Camera-type eye (tissue), 1 donor: ENCODE measurements around the gene PTGER2. TPM values are rescaled to one million over a fixed set of nuclear protein-coding genes. Genes with fewer than 3 reads are reported as not detected.

Source experiments
- total RNA-seq: library from RNA; depleted of rRNA; stranded (reverse); fragments of >200 nt; gene quantifications from one replicate; pipeline ENCODE4 v1.2.3, GENCODE V29; 2014

PTGER2 gene, protein sequence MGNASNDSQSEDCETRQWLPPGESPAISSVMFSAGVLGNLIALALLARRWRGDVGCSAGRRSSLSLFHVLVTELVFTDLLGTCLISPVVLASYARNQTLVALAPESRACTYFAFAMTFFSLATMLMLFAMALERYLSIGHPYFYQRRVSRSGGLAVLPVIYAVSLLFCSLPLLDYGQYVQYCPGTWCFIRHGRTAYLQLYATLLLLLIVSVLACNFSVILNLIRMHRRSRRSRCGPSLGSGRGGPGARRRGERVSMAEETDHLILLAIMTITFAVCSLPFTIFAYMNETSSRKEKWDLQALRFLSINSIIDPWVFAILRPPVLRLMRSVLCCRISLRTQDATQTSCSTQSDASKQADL
- total RNA-seq = 7.5 TPM

GRCh38 chr14:52313903-52314594 is at the start of gene PTGER2:
Gene PTGER2 (plus strand): TSS chr14:52314312. CDS start chr14:52314549, 237 bp downstream.

DNA sequence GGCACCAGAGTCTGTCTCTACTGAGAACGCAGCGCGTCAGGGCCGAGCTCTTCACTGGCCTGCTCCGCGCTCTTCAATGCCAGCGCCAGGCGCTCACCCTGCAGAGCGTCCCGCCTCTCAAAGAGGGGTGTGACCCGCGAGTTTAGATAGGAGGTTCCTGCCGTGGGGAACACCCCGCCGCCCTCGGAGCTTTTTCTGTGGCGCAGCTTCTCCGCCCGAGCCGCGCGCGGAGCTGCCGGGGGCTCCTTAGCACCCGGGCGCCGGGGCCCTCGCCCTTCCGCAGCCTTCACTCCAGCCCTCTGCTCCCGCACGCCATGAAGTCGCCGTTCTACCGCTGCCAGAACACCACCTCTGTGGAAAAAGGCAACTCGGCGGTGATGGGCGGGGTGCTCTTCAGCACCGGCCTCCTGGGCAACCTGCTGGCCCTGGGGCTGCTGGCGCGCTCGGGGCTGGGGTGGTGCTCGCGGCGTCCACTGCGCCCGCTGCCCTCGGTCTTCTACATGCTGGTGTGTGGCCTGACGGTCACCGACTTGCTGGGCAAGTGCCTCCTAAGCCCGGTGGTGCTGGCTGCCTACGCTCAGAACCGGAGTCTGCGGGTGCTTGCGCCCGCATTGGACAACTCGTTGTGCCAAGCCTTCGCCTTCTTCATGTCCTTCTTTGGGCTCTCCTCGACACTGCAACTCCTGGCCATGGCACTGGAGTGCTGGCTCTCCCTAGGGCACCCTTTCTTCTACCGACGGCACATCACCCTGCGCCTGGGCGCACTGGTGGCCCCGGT is 46.4 kb upstream of the PTGER2 start, which contains the start of gene PTGDR:
TSS of gene PTGDR (plus strand) at position 198 of the 778 bp plus-strand sequence. CDS start at position 315, 117 bp downstream.

Other genes starting within 250 kb of the PTGER2 start
- 111 TPM for gene NID2, start 245.3 kb upstream of the PTGER2 start, total RNA-seq
- 1.6 TPM for gene PTGDR, start 46.6 kb upstream of the PTGER2 start, total RNA-seq
- 37.0 TPM for gene TXNDC16, start 238.2 kb downstream of the PTGER2 start, total RNA-seq
- gene GPR137C, start 238.5 kb downstream of the PTGER2 start, total RNA-seq = 42.0 TPM